Measurements from ENCODE around the gene NGLY1.
A peak's percentile ranks its signal among the peaks of the same experiment; 100 is the strongest.

NGLY1 gene, protein sequence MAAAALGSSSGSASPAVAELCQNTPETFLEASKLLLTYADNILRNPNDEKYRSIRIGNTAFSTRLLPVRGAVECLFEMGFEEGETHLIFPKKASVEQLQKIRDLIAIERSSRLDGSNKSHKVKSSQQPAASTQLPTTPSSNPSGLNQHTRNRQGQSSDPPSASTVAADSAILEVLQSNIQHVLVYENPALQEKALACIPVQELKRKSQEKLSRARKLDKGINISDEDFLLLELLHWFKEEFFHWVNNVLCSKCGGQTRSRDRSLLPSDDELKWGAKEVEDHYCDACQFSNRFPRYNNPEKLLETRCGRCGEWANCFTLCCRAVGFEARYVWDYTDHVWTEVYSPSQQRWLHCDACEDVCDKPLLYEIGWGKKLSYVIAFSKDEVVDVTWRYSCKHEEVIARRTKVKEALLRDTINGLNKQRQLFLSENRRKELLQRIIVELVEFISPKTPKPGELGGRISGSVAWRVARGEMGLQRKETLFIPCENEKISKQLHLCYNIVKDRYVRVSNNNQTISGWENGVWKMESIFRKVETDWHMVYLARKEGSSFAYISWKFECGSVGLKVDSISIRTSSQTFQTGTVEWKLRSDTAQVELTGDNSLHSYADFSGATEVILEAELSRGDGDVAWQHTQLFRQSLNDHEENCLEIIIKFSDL

DNA sequence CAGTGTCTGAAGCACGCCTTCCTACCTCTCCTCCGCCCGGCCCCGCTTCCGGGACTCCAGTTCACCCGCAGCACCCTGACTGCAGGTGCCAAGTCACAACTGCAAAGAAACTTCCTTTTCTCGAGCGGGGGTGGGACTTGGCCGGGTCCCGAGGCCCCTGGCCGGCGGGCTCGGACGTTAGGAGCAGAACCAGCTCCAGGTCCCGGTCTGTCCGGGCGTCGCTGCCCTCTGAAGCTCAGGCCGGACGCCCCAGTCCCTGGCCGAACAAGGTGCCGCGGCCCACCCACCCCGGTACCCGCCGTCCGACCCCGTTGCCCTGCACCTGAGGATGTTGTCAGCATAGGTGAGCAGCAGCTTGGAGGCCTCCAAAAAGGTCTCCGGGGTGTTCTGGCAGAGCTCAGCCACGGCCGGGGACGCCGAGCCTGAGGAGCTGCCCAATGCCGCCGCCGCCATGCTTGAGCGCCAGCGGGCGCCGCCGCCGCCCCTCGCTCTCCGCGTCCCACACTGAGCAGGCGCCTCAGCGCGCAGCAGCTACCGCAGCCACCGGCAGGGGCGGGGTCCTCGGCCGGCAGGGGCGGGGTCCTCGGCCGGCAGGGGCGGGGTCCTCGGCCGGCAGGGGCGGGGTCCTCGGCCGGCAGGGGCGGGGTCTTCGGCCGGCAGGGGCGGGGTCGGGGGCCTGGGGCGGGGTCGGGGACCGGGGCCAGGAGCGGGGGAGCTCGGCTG is at the start of gene NGLY1:
Gene NGLY1 (minus strand): TSS at position 506 of the 723 bp plus-strand sequence. CDS start 53 bp downstream, at position 453.
- DNase-seq (ENCODE audit: low read depth), result peak; percentile 84

DNA sequence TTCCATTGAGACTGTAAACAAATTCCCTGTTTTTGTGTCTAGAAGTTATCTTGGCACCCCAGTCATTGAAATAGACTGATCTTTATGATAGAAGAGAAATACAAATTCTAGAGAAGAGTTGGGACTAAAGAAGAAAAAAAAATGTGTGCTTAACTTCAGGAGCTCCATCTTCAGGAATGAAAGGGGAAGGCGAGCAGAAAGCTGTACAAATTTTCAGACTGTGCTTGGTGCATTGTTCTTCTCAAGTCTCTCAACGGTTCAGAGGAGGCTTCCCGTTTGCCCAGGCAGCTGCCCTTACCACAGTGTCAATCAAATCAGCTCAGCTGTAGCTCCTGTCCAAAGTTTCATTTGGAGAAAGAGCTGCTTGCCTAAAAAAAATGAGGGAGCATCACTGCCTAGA is 48.3 kb upstream of the NGLY1 start:
- DNase-seq (ENCODE audit: low read depth), result peak; percentile 57

DNA sequence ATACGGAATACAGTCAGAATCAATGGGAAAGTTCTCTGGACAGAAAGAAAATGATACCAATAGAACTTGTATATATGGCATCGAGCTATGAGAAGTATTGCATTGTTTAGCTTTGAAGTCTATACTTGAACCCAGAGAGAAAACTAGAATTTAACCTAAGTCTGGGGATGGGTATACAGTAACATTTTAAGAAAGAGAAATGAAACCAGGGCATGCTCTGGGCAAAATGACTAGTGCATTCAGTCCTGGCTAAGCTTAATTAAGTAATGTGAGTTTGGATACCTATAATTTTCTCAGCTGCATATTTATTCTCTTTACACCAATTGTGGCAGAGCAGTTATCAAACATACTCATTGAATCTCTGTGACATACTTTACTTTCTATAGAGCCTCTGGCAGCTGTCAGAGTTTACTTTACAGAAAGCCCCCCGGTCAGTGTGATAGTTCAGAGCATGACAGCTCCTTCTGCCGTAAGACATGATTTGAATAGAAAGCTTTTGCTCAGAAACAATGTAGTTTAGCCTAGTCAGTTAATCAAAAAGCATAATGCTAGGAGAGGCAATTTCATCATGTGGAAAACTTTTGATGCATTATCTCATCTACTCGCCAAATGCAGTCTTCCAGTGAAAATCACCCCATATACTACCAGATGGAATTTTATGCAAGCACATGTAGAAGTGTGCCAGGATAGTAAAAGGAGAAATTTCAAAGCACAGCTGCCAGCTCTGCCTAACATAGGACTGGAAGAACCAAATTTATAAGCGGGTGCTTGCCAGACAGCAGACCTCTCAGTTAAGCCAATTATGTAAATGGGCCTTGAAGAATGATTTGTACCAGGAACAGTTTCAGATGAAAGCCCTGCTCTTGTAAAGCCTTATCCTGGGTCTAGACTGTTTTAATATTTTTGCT is 47.4 kb upstream of the NGLY1 start:
- no peak for DNase-seq (ENCODE audit: low read depth)

DNA sequence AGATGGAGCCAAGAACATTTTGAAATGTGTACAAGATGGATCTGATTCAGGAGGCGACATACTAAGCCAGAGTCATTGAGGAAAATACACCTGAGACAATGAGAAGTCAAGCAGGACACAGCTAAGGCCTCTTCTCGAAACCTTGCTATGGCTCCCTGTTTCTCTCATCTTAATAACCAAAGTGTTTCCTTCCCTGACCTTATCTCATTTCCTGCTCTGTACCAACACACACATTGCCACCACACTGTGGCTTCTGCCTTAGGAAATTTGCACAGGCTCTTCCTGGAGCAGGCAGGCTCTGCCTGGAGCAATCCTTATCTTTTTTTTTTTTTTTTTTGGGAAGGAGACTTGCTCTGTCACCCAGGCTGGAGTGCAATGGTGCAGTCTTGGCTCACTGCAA is 43.3 kb upstream of the NGLY1 start:
- no peak for DNase-seq (ENCODE audit: low read depth)

DNA sequence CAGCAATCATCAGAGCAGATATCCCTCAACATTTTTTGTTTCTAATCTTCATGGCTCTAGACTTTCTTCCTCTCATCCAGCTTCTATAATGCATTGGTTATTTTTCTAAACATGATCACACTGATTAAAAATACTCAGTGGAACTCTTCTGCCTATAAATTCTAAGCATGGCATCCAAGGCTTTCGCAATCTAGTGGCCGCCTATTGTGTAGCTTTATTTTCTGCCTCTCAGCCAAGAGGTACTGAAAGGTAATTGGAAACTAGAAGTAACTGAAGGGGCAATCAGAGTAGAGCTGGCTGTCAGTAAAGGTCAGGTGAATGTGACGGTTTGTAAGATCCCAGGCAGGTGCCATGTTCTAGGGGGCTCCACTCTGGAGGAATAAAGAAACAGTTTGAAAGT is 40.1 kb upstream of the NGLY1 start:
- DNase-seq (ENCODE audit: low read depth), result peak; percentile 4

DNA sequence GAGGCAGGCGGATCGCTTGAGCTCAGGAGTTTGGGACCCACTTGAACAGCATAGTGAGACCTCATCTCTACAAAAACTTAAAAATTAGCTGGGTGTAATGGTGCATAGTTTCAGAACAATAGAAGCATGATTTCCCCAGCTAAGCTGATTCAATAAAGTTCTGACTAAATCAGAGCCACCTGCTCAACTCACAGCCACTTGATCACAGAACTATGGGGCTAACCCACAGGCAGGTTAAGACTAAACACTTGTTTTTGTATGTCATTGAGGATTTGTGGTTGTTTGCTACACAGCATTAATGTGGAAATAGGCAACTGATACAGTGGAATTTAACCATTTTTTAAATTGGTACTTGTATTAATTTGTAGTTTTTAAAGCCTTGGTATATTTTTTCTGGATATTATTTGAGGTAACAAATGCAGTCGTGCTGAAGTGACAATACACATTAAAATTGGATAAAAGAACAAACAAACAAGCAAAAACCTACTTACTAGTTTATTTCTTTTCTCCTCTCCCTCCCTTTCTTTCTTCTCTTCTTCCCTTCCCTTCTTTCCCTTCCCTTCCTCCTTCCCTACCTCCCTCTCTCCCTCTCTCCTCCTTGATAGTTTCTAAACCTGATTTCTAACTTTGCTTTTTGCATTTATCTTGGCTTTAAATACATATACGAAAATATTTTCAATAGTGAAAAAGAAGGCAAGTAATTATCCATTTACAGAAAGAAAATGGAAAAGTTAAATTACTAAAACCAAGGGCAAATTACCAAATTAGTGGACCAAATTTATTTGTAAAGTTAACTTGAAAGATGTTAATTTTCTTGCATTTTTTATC is 38.7 kb upstream of the NGLY1 start:
- DNase-seq (ENCODE audit: low read depth), result no peak

DNA sequence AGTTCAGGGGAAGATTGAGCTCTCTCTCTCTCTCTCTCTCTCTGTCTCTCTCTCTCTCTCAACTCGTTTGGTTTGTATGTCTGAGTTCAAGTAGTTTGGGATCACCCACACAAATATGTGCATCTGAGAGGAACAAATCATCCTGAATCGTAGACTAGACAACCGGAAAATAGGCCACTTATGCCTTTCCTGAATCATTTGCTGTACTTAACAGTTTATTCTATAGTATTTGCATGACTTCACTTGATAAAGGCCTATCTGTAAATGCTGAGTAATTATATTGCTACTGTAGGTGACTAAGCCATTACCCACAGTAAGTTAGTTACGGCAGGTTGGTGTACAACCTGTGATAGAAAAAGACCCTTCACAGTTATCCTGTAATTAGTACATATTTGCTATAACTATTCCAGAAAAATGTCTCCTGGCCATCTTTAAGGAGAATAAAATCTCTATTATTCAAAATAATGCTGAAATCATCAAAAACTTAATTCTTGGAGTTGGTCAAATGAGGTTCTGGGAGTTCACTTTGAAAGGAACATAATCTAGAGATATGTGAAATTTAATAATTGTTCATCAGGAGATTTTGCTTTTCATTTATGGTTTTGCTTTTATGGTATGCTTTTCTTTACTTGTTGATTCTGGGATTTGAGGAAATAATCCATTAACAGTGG is 37.7 kb upstream of the NGLY1 start:
- DNase-seq (ENCODE audit: low read depth), result no peak

DNA sequence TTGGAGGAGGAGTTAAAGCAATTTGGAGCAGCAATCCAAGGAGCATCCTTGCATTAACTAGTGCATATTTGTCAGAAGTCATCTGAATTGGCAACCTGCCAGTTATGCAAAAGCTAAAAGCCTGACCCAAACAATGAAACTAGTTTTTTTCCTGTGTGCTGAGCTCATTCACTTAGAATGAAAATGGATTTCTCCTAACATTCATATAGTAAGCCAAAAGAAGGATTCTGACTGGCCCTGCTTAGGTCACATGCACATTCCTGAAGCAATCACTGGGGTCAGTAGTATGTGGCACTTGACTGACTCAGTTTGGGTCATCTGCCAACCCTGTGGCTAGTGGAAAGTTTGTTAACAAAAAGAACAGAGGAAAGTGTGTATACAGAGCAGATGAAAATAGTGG is 37.1 kb upstream of the NGLY1 start:
- peak; percentile 99 for DNase-seq (ENCODE audit: low read depth)

DNA sequence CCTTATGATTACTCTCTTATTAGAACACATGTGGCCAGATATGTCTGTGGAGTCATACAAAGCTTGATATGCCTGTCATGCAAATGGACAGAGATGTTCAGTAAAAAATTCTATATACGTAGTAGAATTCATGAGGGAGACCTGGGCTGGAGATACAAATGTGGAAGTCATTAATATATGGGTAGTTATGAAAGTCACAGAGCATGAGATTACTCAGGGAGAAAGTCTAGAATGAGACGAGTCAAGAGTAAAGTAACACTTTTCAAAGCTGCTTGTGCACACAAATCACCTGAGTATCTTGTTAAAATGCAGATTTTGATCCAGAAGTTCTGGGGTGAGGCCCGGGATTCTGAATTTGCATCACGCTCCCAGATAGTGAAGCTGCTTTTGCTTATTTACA is 35.1 kb upstream of the NGLY1 start:
- DNase-seq (ENCODE audit: low read depth), result no peak

DNA sequence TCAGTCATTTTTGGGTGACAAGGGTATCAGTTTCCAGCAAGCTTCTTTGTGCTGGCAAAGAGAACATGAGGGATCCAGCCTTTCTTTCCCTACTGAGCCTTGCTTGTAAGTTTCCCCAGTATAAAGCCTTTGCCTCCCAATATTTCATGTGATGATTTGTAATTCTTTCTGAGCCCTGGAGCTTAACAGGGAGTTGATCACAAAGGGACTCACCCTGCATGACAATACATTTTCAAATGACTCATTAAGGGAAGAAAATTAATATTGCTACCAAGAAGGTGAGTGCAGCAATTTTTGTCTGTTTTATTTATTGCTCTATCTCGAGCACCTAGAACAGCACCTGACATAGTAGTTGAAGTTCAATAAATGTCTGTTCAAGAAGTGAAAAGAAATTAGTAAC is 34.4 kb upstream of the NGLY1 start:
- DNase-seq (ENCODE audit: low read depth), result no peak

DNA sequence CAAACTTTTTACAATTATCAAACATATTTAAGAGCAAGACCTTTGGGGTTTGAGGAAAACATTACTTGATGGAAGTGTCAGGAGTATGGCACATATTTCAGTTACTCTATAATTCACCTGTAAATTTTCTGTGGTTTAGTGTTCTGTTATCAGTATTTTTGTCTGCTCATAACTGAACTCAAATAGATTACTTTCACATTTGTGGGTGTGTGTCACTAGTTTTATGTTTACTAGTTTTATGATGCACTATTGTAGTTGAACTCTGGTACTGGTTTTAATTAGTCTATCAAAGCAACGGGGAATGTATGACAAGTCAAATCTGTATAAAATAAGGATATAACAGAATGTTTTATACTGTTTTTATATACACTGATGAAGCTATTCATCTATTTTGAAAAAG is 33.9 kb upstream of the NGLY1 start:
- DNase-seq (ENCODE audit: low read depth), result no peak

DNA sequence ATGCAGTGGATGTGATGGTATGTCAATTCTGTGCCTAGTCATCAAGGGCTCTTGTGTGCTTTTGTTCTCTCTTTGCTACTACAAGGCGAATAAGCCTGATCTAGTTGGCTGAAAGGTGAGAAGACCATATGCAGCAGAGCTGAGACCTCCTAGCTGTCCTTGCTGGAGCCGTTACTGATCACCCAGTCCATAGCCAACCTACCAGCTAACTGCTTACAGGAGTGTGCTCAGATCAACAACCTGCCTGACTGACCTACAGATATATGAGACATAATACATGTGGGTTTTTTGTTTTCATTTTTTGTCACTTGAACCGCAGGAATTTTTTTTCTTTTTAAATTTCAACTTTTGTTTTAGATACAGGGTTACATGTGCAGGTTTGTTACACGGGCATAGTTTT is 29.4 kb upstream of the NGLY1 start:
- DNase-seq (ENCODE audit: low read depth), result no peak

DNA sequence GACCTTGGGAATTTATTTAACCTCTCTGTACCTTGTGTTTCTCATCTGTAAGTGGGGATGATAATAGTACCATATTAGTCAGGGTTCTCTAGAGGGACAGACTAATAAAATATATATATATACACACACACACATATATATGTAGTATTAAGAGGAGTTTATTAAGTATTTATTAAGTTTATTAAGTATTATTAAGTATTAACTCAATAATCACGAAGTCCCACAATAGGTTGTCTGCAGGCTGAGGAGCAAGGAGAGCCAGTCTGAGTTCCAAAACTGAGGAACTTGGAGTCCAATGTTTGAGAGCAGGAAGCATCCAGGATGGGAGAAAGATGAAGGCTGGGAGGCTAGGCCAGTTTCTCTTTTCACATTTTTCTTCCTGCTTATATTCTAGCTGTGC is 21.4 kb upstream of the NGLY1 start:
- DNase-seq (ENCODE audit: low read depth), result no peak

DNA sequence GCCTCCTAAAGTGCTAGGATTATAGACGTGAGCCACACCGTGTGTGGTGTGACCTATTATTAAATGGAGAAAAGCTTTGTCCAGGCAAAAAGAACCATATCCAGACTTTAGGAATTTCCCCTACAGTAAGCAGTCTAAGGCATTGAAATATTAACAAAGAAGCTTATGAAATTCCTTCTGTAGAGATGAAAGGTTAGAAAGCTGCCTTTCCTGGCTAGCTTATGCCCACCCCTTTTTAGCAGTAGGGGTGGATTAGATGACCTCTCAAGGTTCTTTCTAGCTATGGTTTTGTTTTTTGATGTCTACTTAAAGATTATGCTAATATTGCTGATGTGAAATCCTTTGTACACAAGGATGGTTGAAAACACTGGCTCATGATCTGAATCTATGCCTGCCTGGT is 20.6 kb upstream of the NGLY1 start:
- DNase-seq (ENCODE audit: low read depth), result no peak

DNA sequence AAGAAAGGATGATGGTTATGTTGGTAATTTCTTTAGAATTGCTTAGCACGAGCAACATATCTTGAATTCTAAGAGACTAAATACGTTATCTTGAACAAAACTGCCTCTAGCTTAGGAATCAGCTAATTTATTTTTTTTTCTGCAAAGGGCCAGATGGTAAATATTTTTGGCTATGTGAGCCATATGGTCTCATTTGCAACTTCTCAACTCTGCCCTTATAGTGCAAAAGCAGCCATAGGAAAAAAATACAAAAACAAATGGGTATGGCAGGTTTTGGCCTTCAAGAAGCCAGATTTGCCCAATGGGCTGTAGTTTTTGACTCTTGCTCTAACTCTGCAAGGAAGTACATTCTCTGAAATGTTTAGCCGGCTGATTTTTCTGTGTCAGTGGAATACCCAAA is 18.5 kb upstream of the NGLY1 start:
- DNase-seq (ENCODE audit: low read depth), result no peak

DNA sequence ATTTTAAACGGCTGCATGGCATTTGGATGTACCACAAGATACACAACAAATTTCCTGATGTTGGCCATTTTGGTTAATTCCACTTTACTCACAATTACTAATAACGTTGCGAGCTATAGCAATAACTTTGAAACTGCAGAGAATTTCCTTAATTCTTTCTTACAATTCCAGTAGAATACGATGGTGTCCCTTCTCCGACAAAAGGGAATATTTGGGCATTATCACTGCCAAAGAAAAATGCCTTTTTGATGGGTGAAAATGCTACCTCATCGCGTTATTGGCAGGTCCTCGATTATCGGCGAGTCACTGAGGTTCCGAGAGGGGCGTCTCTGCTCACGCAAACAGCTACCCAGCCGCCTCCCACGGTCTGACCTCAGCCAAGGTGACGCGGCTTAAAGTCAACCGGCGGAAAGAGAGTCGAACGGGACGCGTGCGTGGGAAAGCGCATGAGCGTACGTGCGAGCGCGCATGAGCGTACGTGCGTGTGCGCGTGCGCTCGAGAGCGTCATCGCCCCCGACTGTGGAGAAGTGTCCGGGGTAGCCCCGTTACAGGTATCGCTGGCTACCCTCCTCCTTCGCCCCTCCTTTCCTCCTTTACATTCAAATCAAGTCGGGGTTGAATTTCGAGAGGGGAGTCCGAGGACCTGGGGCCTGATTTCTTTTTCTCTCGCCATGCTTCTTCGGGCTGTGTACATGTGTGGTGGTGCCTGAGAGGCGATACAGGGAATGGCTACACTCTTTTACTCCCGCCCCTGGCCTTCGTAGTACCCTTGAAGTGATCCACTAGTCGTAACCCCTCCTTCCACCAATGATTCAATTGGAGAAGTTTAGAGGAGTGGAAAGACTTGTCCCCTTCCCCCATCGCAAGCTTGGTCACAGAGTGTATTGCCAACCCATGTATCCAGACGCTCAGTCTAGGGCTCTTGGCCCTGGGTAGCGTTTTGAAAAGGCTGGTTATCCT is 6.6 kb upstream of the NGLY1 start, which contains the start of gene OXSM:
Gene OXSM (plus strand): TSS at position 495 of the 961 bp plus-strand sequence. CDS start 931 bp downstream, outside the sequence.
- peak; percentile 96 for DNase-seq (ENCODE audit: low read depth)

DNA sequence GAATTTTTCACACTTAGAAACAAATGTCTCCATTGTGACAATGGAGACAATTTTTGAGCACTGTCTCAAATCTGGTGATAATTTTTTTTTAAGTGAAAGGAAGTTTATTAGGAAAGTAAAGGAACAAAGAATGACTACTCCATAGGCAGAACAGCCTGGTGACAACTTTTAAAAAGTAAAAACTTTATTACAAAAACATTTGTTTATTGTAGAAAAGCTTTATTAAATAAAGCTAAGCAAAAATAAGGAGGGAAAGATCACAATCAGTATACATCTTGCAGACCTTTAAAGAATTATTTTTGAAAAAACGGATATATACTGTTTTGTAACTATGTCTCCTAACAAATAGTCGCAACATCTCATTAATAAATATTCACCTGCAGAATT is 6.0 kb upstream of the NGLY1 start:
- no peak for DNase-seq (ENCODE audit: low read depth)

DNA sequence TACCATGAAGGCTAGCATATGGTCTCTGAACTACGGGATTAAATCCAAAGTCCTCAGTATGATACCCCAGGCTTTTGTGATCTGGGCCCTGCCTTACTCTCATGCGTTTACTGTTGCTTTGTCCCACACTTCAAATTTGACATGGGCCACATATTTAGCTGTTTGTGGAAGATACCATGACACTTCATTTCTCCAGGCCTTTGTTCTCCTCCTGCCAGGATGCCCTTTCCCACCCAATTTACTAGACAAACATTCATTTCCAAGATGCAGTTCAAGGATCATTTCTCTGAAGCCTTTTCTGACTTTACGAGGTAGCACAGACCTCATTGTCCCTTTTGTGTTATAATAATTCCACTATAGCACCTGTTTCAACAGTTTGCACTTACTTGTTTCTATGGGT is 4.4 kb upstream of the NGLY1 start:
- DNase-seq (ENCODE audit: low read depth), result no peak

DNA sequence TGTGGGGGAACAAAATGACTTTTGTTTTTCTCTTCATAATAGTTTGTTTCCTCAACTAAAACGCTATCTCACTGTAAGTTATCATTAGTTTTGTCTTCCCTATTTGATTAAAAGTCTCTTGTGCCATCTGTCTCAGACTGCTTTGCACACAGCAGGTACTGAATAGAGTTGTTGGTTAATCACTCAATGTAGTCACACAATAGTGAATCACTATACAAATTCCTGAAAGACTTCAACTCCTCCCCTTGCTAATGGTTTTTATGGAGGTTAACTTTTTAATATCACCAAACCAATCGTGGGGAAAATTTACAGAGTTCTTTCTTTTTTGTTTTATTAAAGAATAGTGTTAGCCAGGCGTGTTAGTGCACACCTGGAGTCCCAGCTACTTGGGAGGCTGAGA is 2.6 kb upstream of the NGLY1 start:
- no peak for DNase-seq (ENCODE audit: low read depth)
